Prostate gland (tissue), 2 donors: ENCODE data around the gene GRIN2B. TPM values are rescaled to one million over a fixed set of nuclear protein-coding genes. Genes with fewer than 3 reads are reported as not detected.

Experiments used
- DNase-seq: peaks from one replicate; pipeline ENCODE4 v3.0.0-alpha.2; 2019; ENCODE audit warnings: low spot score
- H3K27ac ChIP-seq, 2 donors: fragments of 200-600 bp; sonication (generic); 2 replicates each; pipeline ENCODE4 v1.5.1; 2017 to 2019
- H3K27me3 ChIP-seq: fragments of 200-600 bp; sonication (generic); replicated peaks from 2 replicates; pipeline ENCODE4 v1.5.1; 2019; ENCODE audit not compliant: insufficient read depth
- H3K36me3 ChIP-seq, 2 donors: fragments of 200-600 bp; sonication (generic); 1 replicate in 1 of 2; 2 replicates in 1 of 2; pipeline versions ENCODE4 v1.5.1 to v1.8.1; 2017 to 2019
- H3K4me1 ChIP-seq: fragments of 200-600 bp; sonication (generic); replicated peaks from 2 replicates; pipeline ENCODE4 v1.5.1; 2019
- H3K4me3 ChIP-seq, 2 donors: fragments of 200-600 bp; sonication (generic); 2 replicates each; pipeline ENCODE4 v1.5.1; 2017 to 2019
- H3K9me3 ChIP-seq: fragments of 200-600 bp; sonication (generic); 2 replicates; pipeline ENCODE4 v1.5.1; 2017
- CTCF ChIP-seq, 4 experiments: fragments of 200-600 bp in 2 of 4; fragments of 450-650 bp in 2 of 4; sonication (generic) in 2 of 4; IDR thresholded peaks; 1 replicate in 3 of 4; 2 replicates in 1 of 4; pipeline ENCODE4 v1.5.1; 2016 to 2019; ENCODE audit warnings: antibody characterized with exemption in 4 of 4, mild to moderate bottlenecking in 2 of 4, moderate library complexity in 2 of 4
- POLR2A ChIP-seq: fragments of 450-650 bp; IDR thresholded peaks from one replicate; pipeline ENCODE4 v1.6.1; 2016; ENCODE audit warnings: antibody characterized with exemption, mild to moderate bottlenecking
- POLR2AphosphoS5 ChIP-seq: sonication (generic); formaldehyde crosslinking; IDR thresholded peaks from one replicate; pipeline ENCODE4 v1.6.1; 2017; ENCODE audit warnings: antibody characterized with exemption
- WGBS: methylation state at CpG from one replicate; pipeline ENCODE4 v1.1.5; 2018; 5-methylcytosine and 5-hydroxymethylcytosine counted together
- intact Hi-C: fragments of 100-400 bp; cut with DNase I; formaldehyde crosslinking; loops from one replicate; pipeline ENCODE4 v1.14.2; 2022
- total RNA-seq, 2 donors: library from RNA; depleted of rRNA; stranded (reverse); fragments of >200 nt; gene quantifications; one replicate each; pipeline ENCODE4 v1.1.0, GENCODE V29; 2016

The GRIN2B gene
- total RNA-seq, 2 donors from 2014 or later: 0.11 TPM; not detected in 1

DNA sequence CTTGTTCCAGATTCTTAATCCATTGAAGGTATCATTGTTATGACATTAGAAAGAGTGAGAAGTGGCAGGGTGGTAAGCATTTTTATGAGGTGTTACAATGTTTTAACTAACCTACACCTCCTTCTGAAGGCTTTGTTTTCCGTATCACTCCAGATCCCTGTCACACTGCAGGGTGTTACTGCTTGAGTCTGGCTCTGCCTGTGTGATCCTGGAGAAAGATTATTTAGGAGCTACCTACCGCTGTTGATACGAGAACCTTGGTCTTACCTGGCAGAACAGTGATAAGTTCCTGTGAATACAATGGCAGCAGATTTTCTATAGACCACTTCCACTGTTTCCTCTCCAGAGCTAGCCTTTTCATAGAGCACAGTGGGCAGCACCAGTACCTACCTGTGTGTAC lies 36.2 kb downstream of the GRIN2B start:
- Histone ChIP-seq H3K27me3 (no peaks in the 10 kb centered on the region), H3K36me3 (no peaks in the 10 kb centered on the region), H3K9me3 (no peaks in the 10 kb centered on the region), H3K4me1 (no peaks in the 10 kb centered on the region), H3K27ac (no peak overlapping the region), H3K4me3 (no peak overlapping the region)
- DNase-seq: no peak
- intact Hi-C loops: no loop called here
- TF ChIP-seq POLR2A (no peak), CTCF (IDR thresholded peaks at IDR 0.05) (no peak), POLR2AphosphoS5 (no peak)
- WGBS: 65% methylated on average over 3 of the region's 3 CpGs

GRCh38 chr12:13942826-13943225 lies 38.6 kb downstream of the GRIN2B start:
- WGBS: 51% methylated on average over 3 of the region's 3 CpGs
- intact Hi-C loops: no loop called here
- H3K4me3 ChIP-seq: no peak overlapping the region
- TF ChIP-seq CTCF (IDR thresholded peaks at IDR 0.05) (no peak), POLR2A (no peak), POLR2AphosphoS5 (no peak)
- H3K4me1 ChIP-seq: no peaks in the 10 kb centered on the region
- H3K9me3 ChIP-seq: no peaks in the 10 kb centered on the region
- no peak overlapping the region for H3K27ac ChIP-seq
- no peaks in the 10 kb centered on the region for H3K36me3 ChIP-seq
- DNase-seq: no peak
- no peaks in the 10 kb centered on the region for H3K27me3 ChIP-seq

- H3K27me3 ChIP-seq: no peaks in the 10 kb centered on the region
- H3K4me3 ChIP-seq: no peak overlapping the region
- no peak for DNase-seq
- H3K36me3 ChIP-seq: no peaks in the 10 kb centered on the region
- TF ChIP-seq CTCF (IDR thresholded peaks at IDR 0.05) (no peak), POLR2AphosphoS5 (no peak), POLR2A (no peak)
- 30% methylated on average over 12 of the region's 12 CpGs for WGBS
- intact Hi-C loops: no loop called here
- H3K9me3 ChIP-seq: no peaks in the 10 kb centered on the region
- H3K4me1 ChIP-seq: no peaks in the 10 kb centered on the region
- H3K27ac ChIP-seq: no peak overlapping the region
These were observed 39.8 kb downstream of the GRIN2B start for GRCh38 chr12:13941258-13942249.

DNA sequence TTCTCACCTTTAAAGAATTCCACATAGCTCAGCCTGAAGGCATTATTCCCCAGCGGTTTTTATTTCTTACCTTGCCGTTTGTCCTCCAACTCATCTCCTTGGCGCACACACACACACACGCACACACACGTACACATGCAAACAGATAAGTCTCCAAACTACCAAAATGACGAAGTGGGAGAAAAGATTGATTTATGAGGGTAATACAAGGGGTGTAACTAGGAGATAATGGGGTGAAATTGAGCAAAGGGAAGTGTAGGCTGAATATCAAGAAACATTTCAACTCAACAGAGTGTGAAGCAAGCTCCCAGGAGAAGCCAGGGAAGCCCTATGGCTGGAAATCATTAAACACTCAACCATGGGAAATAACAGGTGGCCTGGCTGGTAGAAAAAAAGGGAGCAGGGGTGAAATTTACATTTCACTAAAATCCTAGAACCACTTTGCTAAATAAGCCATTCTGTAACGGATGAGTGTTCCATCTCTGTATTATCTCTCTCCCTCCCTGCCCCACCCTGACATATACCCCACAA lies 41.0 kb downstream of the GRIN2B start:
- intact Hi-C loops: no loop called here
- no peak for TF ChIP-seq POLR2AphosphoS5
- TF ChIP-seq CTCF (IDR thresholded peaks at IDR 0.05): no peak
- TF ChIP-seq POLR2A: no peak
- Histone ChIP-seq H3K4me1 (no peaks in the 10 kb centered on the region), H3K4me3 (no peak overlapping the region), H3K9me3 (no peaks in the 10 kb centered on the region), H3K27ac (no peak overlapping the region), H3K36me3 (no peaks in the 10 kb centered on the region), H3K27me3 (no peaks in the 10 kb centered on the region)
- WGBS: 62% methylated on average over 7 of the region's 7 CpGs
- DNase-seq: no peak

DNA sequence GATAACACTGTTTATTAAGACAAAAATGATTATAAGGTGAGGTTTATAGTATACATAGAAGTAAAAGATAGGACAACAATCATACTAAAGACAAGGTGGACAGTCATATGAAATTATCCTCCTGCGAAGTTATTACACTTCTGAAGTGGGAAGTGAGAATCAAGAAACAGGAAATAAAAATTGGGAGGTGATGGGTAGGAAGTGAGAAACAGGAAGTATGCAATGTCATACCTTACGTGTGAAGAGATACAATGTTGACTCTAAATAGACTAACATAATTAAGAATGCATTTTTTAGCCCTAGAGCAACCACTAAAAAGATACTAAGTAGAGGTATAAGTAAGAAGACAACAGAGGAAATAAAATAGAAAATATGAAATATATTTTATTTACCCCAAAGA lies 43.7 kb downstream of the GRIN2B start:
- Histone ChIP-seq H3K27me3 (no peaks in the 10 kb centered on the region), H3K4me1 (no peaks in the 10 kb centered on the region), H3K4me3 (no peak overlapping the region), H3K9me3 (no peaks in the 10 kb centered on the region), H3K27ac (no peak overlapping the region), H3K36me3 (no peaks in the 10 kb centered on the region)
- 89% methylated on average over 2 of the region's 2 CpGs for WGBS
- TF ChIP-seq POLR2AphosphoS5 (no peak), POLR2A (no peak), CTCF (IDR thresholded peaks at IDR 0.05) (no peak)
- intact Hi-C loops: no loop called here
- no peak for DNase-seq
